GM21528 (cell line): ENCODE results near the gene SAMD7.
A peak's percentile ranks its signal among the peaks of the same experiment; 100 is the strongest.

ENCODE experiments used
- ATAC-seq: cut with Tn5 transposase; IDR thresholded peaks from one replicate; pipeline ENCODE4 v1.9.1; 2021; ENCODE audit warnings: mild to moderate bottlenecking, moderate library complexity; ENCODE audit not compliant: unreplicated experiment, low FRiP score

The SAMD7 gene

GRCh38 chr3:169907476-169907875 lies 3.9 kb upstream of the SAMD7 start:
- ATAC-seq, result no peak

- no peak for ATAC-seq
These were observed 3.4 kb upstream of the SAMD7 start for GRCh38 chr3:169907944-169908343.

- no peak for ATAC-seq
These were observed 2.0 kb downstream of the SAMD7 start for GRCh38 chr3:169913323-169913722.

- no peak for ATAC-seq
These were observed 2.9 kb downstream of the SAMD7 start for GRCh38 chr3:169914321-169914720.

- ATAC-seq, result no peak
These were observed 11.8 kb downstream of the SAMD7 start for GRCh38 chr3:169923189-169923588.

GRCh38 chr3:169923831-169924230 lies 12.5 kb downstream of the SAMD7 start:
- no peak for ATAC-seq

- no peak for ATAC-seq
These were observed 18.6 kb downstream of the SAMD7 start for GRCh38 chr3:169929830-169930519.

GRCh38 chr3:169930843-169931242 lies 19.5 kb downstream of the SAMD7 start:
- no peak for ATAC-seq

- peak; percentile 97 for ATAC-seq
These were observed 20.6 kb downstream of the SAMD7 start for GRCh38 chr3:169931747-169932520.

- no peak for ATAC-seq
These were observed 27.9 kb downstream of the SAMD7 start for GRCh38 chr3:169939320-169939719.

- no peak for ATAC-seq
These were observed 28.4 kb downstream of the SAMD7 start for GRCh38 chr3:169939751-169940150.

- peak; percentile 82 for ATAC-seq
These were observed 29.3 kb downstream of the SAMD7 start for GRCh38 chr3:169940470-169941181.

- ATAC-seq, result peak; percentile 77
These were observed 33.9 kb downstream of the SAMD7 start for GRCh38 chr3:169945313-169945712.

- ATAC-seq, result no peak
These were observed 35.0 kb downstream of the SAMD7 start for GRCh38 chr3:169946336-169946735.

GRCh38 chr3:169948559-169949448 lies 37.4 kb downstream of the SAMD7 start:
- ATAC-seq, result no peak

GRCh38 chr3:169952045-169952444 lies 40.7 kb downstream of the SAMD7 start:
- ATAC-seq, result no peak

- peak; percentile 16 for ATAC-seq
These were observed 42.2 kb downstream of the SAMD7 start for GRCh38 chr3:169953462-169954141.

GRCh38 chr3:169954142-169954756 lies 42.9 kb downstream of the SAMD7 start:
- ATAC-seq, result peak; percentile 62

GRCh38 chr3:169955406-169955805 lies 44.0 kb downstream of the SAMD7 start:
- ATAC-seq, result no peak
